Measurements from ENCODE around the gene INSM1. TPM values are rescaled to one million over a fixed set of nuclear protein-coding genes. Genes with fewer than 3 reads are reported as not detected.
A peak's percentile ranks its signal among the peaks of the same experiment; 100 is the strongest.

The INSM1 gene
- total and polyA plus RNA-seq, 10 of the 15 experiments (the other 5 are each of a cell fraction or from before 2014, with no cell fraction given): 0.03 to 0.11 (median 0.04) TPM; not detected in 7

- TF ChIP-seq CTCF (IDR thresholded peaks at IDR 0.05 in 2 of 3, conservative IDR thresholded peaks at IDR 0.05 in 1 of 3; ENCODE audit: control insufficient read depth in 2 of 3, extremely low read depth in 1 of 3, insufficient read depth in 1 of 3, low read depth in 3 of 3, low read length in 3 of 3) (peak in 1 of 3 experiments; percentile 3; a peak in 1 of 6 replicates), DPF2 (IDR thresholded peaks at IDR 0.05) (no peak), ZNF207 (IDR thresholded peaks at IDR 0.05; ENCODE audit: borderline replicate concordance) (no peak), KAT2A (conservative IDR thresholded peaks at IDR 0.05; ENCODE audit: control insufficient read depth, low read depth, low read length) (no peak), HDAC2 (IDR thresholded peaks at IDR 0.05) (no peak), SMC3 (IDR thresholded peaks at IDR 0.05; ENCODE audit: borderline replicate concordance, low read length) (peak; percentile 11; the same call in 1 of the 2 replicates)
- H3K27me3 ChIP-seq (replicated peaks in 1 of 2; ENCODE audit: control insufficient read depth in 2 of 2, insufficient read depth in 2 of 2, low read length in 1 of 2): no peaks in the 10 kb centered on the region
- no peaks in the 10 kb centered on the region for H3K36me3 ChIP-seq (ENCODE audit: control insufficient read depth in 2 of 2, insufficient read depth in 2 of 2, low read length in 1 of 2)
- H3K4me1 ChIP-seq (ENCODE audit: control insufficient read depth, insufficient read depth, low read length): no peaks in the 10 kb centered on the region
- intact Hi-C loops (cut with micrococcal nuclease; ENCODE audit: unreplicated experiment): no loop called here
- H4K20me1 ChIP-seq (ENCODE audit: control insufficient read depth, insufficient read depth): no peaks in the 10 kb centered on the region
- no TSS peak for BruUV-seq (replicated peaks)
- no peak for FAIRE-seq
- in situ Hi-C loops (cut with MboI): no loop called here
- no peak overlapping the region for H3K4me3 ChIP-seq
- no peak overlapping the region for H3K27ac ChIP-seq (ENCODE audit: control insufficient read depth, insufficient read depth)
- no peak overlapping the region for H3K9ac ChIP-seq (ENCODE audit: control insufficient read depth, insufficient read depth, low read length)
- no peak overlapping the region for H3K4me2 ChIP-seq (ENCODE audit: control insufficient read depth, insufficient read depth)
- WGBS (ENCODE audit: insufficient coverage, insufficient replicate concordance, low lambda C conversion rate, missing lambda C conversion rate): 57% methylated on average over 6 of the region's 6 CpGs
- no peaks in the 10 kb centered on the region for H3K79me2 ChIP-seq (ENCODE audit: control insufficient read depth, insufficient read depth, low read length)
- ChIA-PET SMC1A (ENCODE audit: uncharacterized antibody, unreplicated experiment) (no interaction called here), RAD21 (ENCODE audit: unreplicated experiment) (no interaction called here), CTCF (interaction anchor here (0.8 to 1.8 kb wide), 3 partner anchors 8 to 37 kb away, joined by 3 to 4 read pairs (median 3); no protein-coding TSS in a partner anchor), POLR2A (no interaction called here)
- no peak for ATAC-seq
- H2AFZ ChIP-seq (ENCODE audit: control insufficient read depth, low read depth, low read length): no peak overlapping the region
- DNase-seq (ENCODE audit: low read depth, low spot score): no peak
- H3K9me3 ChIP-seq (replicated peaks; ENCODE audit: control insufficient read depth, insufficient read depth, low read length): no peaks in the 10 kb centered on the region
Measured at GRCh38 chr20:20407891-20408805, 40.2 kb downstream of the INSM1 start.

Data from GM12878 (cell line).